H7 (cell line): Measurements from ENCODE around the gene MTNR1A. TPM values are rescaled to one million over a fixed set of nuclear protein-coding genes. Genes with fewer than 3 reads are reported as not detected.
A peak's percentile ranks its signal among the peaks of the same experiment; 100 is the strongest.
"Not testable (repeated sequence)": the region's sequence is repeated elsewhere in the genome, so short reads cannot be mapped to it uniquely, and the experiment has no call there.

Experiments used
- DNase-seq: peaks from one replicate; pipeline ENCODE4 v3.0.0; 2012
- H3K27me3 ChIP-seq: 2 replicates; pipeline ENCODE4 v1.6.0; 2011; ENCODE audit warnings: mild to moderate bottlenecking, low read length; ENCODE audit not compliant: control insufficient read depth, insufficient read depth
- H3K36me3 ChIP-seq: replicated peaks from 2 replicates; pipeline ENCODE4 v1.5.1; 2011; ENCODE audit warnings: low read length; ENCODE audit not compliant: control insufficient read depth, insufficient read depth
- H3K4me3 ChIP-seq: 2 replicates; pipeline ENCODE4 v1.5.1; 2011; ENCODE audit warnings: low read depth, mild to moderate bottlenecking, control low read depth, low read length, moderate library complexity; ENCODE audit not compliant: insufficient read depth
- total RNA-seq: library from RNA; depleted of rRNA; stranded (reverse); fragments of >200 nt; shearing (Covaris generic); gene quantifications from 2 replicates; pipeline ENCODE4 v1.2.3, GENCODE V29; 2014

Gene MTNR1A
- total RNA-seq, 1 experiment from 2014 or later: 0.76 TPM

DNA sequence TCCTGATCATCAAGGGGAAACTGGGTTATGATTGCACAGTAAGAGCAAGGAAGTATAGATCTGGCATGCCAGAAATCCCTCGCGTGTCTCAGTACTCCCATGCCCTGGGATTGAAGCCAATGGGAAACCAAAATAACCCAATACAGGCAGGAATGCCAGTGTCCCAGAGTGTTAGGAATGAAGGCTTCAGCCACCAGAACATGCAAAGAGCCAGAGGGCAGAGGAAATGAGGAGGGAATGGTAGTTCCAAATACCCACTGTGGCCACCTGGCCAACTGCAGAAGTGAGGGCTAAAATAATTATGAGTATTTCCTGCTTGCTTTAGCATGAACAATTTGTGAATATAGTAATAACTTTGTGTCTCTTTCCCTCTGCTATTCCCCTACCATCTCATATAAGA lies 12.2 kb downstream of the MTNR1A start:
- H3K36me3 ChIP-seq: no peaks in the 10 kb centered on the region
- DNase-seq: no peak
- H3K4me3 ChIP-seq: no peak overlapping the region
- no peaks in the 10 kb centered on the region for H3K27me3 ChIP-seq

DNA sequence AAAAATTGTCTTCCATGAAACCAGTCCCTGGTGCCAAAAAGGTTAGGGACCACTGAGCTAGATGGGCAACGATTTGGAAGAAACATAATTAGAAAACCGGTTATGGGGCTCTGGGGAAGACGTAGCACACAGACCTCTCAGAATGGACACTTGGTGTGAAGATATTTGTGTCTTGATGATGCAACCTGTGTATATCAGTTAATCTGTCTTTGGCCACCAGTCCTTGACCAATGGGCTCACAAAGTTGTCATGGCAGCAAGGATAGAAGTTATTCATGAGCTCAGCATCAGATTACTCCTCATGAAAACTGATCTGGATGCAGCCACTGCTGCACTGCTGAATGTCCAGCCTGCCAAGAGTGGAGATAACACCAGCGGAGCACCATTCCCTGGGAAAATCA lies 13.6 kb downstream of the MTNR1A start:
- H3K36me3 ChIP-seq: no peaks in the 10 kb centered on the region
- no peaks in the 10 kb centered on the region for H3K27me3 ChIP-seq
- DNase-seq: no peak
- H3K4me3 ChIP-seq: no peak overlapping the region

DNA sequence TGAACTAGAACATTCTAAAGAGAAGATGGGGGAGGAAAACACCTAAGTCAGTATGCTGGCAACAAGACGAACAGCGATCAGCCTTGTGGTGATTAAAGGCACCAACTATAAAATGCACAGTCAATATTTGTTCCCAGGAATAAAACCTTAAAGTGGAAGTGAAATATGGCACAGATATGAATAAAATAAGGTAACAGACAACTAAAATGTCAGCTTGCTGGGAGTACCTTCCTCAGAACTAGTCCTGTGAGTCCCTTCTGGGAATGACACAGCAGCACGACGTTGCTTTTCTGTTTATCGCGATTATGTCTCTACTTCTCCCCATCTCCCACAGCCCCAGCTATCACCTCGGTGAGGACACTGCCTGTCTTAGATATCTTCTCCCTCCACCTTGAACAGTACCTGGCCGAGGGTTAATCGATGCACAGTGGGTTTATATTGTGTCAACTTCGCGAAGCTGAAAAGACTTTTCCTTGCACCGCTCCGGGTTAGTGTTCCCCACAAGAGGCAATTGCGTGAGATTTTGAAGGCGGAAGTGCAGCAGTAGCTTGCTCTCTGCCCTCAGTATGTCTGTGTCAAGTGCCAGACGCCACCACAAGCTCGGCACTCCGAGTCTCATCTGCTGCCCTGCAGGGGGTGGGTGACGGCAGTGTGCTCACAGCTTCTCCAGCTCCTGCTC lies 17.4 kb downstream of the MTNR1A start:
- H3K27me3 ChIP-seq: no peaks in the 10 kb centered on the region
- DNase-seq: no peak
- no peak overlapping the region for H3K4me3 ChIP-seq
- no peaks in the 10 kb centered on the region for H3K36me3 ChIP-seq

DNA sequence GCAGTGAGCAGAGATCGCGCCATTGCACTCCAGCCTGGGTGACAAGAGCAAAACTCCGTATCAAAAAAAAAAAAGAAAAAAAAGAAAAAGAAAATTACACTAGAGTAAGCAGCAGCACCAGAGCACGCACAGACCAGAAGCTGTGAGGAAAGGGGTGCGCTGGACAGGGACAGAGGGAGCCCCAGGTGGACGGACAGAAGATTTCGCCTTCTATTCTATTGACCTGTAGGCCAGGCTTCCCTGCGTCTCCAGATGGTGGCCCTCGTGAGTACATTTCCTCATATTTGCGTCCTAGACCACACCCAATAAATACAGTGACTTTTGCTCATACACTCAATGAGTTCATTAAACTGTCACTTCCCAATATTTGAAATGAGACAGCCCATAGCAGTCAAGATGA lies 19.1 kb downstream of the MTNR1A start:
- DNase-seq: peak; percentile 71
- Histone ChIP-seq H3K27me3 (no peaks in the 10 kb centered on the region), H3K36me3 (no peaks in the 10 kb centered on the region), H3K4me3 (no peak overlapping the region)

DNA sequence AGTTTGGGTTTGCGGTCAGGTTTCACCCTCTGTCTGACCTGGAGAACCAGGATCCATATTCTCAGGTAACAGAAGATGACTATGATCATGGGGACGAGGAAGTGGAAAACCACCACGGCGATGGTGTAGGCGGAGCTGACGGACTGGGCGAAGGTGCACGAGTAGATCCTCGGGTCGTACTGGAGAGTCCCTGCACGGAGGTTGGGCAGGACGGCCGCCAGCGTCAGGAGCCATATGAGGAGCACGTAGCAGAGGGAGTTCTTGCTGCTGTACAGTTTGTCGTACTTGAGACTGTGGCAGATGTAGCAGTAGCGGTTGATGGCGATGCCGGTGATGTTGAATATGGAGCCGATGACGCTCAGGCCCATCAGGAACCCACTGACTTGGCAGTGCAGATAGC lies 21.3 kb downstream of the MTNR1A start:
- Histone ChIP-seq H3K4me3 (no peak overlapping the region), H3K27me3 (no peaks in the 10 kb centered on the region), H3K36me3 (no peaks in the 10 kb centered on the region)
- no peak for DNase-seq

DNA sequence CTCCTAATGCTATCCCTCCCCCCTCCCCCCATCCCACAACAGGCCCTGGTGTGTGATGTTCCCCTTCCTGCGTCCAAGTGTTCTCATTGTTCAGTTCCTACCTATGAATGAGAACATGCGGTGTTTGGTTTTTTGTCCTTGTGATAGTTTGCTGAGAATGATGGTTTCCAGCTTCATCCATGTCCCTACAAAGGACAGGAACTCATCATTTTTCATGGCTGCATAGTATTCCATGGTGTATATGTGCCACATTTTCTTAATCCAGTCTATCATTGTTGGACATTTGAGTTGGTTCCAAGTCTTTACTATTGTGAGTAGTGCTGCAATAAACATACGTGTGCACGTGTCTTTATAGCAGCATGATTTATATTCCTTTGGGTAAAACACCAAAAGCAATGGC lies 31.4 kb downstream of the MTNR1A start:
- H3K4me3 ChIP-seq, H3K27me3 ChIP-seq, DNase-seq, H3K36me3 ChIP-seq: not testable (repeated sequence)

DNA sequence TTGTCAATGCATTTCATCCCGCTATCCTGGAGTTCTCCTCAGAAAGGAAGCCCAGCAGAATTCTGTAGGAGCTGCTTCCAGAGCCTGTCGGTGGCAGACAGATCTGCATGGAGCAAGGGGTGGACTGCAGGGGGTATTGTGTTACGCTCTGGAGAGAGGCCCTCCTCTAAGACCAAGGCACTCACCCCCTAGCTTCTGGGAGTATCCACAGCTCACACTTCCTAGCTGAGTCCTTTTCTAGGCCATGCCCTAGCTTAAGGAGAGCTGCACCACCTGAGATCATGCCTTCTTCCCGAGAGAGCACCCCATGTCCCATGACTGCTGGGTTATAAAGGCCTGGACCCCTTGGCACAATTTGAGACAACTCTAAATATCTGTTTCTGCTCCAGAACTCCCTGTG lies 39.1 kb downstream of the MTNR1A start:
- no peak for DNase-seq
- Histone ChIP-seq H3K27me3 (no peaks in the 10 kb centered on the region), H3K4me3 (no peak overlapping the region), H3K36me3 (no peaks in the 10 kb centered on the region)

DNA sequence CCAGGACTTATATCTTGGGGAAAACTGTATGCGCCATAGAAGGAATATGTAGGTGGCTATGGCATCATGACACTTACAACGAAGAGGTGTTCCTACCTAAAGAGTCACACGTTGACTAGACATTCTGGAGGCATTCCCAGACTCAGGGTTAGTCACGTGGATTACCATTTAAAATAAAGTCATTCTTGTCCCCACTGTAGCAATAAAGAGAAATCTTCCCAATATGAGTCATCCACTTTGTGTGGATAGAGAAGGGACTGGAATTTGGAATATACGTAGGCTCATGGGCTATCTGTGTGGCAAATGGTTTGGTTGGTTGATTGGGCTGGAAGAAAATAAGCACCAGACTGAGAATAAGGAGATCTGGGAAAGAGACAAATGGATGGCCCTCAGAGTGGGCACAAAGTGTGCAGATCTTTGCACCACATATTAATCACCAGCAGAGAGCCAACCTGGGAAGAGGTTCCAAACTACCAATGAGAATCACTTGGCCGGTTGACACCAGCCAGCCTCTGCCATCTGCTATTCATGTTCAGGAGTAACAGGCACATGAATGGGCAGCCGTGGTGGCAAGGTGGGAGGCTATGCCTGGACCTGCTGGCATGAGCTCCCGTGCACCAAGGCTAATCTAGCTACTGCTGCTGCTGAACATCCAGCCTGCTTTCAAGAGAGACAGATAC lies 41.0 kb downstream of the MTNR1A start:
- Histone ChIP-seq H3K4me3 (no peak overlapping the region), H3K27me3 (no peaks in the 10 kb centered on the region), H3K36me3 (no peaks in the 10 kb centered on the region)
- no peak for DNase-seq

DNA sequence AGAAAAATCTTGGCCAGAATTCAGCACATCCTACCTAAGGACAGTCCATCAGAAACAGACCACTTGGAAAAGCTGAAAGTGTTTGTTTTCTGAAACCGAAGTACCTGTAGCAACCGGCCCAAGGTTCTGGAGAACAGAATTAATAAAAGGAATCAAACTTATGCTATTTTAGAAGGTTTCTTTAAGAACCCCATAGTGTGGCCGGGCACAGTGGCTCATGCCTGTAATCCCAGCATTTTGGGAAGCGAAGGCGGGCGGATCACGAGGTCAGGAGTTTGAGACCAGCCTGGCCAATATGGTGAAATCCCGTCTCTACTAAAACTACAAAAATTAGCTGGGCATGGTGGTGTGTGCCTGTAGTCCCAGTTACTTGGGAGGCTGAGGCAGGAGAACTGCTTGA lies 50.6 kb downstream of the MTNR1A start:
- not testable (repeated sequence) for H3K27me3 ChIP-seq, DNase-seq, H3K4me3 ChIP-seq, H3K36me3 ChIP-seq

DNA sequence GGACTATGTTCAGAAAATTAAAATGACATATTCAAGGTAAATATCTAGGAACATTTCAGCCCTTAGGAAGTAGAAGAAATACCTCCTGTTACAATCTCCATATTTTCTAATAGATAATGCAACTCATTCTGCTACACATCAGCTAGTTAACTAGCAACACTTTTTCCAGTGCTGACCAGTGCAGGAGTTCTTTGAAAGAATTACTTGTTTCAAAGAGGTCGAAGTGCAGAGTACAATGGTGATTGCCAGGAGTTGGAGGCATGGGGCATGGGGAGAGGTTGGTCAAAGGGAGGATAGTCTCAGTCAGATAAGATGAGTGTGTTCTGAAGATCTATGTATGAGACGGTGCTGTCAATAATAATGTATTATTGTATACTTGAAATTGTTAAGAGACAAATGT lies 53.1 kb downstream of the MTNR1A start:
- H3K27me3 ChIP-seq: no peaks in the 10 kb centered on the region
- no peak overlapping the region for H3K4me3 ChIP-seq
- no peaks in the 10 kb centered on the region for H3K36me3 ChIP-seq
- no peak for DNase-seq

DNA sequence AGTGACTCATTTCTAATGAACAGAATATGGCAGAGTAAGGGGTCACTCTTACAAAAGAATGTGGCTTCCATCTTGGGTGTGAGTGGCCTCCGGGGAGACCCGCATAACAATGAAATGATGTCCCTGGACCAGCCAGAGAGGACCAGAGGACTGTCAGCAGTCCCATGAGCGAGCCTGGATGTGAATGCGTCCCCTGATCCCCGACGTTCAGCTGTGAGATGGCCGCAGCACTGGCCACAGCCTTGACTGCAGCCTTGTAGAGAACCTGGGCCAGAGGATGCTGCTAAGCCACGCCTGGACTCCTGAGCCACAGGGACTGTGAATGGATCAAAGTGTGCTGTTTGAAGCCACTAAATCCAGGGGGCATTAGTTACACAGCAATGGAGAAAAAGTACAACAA lies 53.8 kb downstream of the MTNR1A start:
- no peak overlapping the region for H3K4me3 ChIP-seq
- H3K36me3 ChIP-seq: no peaks in the 10 kb centered on the region
- DNase-seq: no peak
- no peaks in the 10 kb centered on the region for H3K27me3 ChIP-seq

DNA sequence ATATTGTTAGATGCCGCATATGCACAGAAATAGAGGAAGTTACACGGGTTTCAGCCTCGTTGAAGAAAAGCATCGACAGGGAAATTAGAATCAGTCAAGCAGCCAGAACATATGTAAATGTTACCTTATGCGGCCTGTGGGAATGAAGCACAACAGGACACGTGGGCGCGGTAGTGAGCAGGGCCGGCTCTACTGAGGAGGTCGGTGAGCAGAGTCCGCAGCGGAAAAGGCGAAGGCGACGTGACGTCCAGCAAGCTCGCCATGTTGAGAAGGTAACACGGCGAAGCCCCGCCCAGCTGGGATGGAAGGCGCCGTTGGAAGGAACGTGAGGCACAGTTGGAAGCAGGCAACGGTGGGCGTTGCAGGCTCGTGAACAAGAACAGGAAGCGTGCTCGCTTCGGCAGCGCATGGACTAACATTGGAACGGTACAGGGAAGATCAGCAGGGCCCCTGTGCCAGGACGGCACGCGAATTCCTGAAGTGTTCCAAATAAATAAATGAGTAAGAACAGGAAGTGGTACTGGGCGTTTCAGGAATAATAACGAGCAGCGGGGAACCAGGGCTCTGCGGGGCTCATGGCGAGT lies 54.6 kb downstream of the MTNR1A start:
- Histone ChIP-seq H3K27me3 (no peaks in the 10 kb centered on the region), H3K4me3 (no peak overlapping the region), H3K36me3 (no peaks in the 10 kb centered on the region)
- no peak for DNase-seq

DNA sequence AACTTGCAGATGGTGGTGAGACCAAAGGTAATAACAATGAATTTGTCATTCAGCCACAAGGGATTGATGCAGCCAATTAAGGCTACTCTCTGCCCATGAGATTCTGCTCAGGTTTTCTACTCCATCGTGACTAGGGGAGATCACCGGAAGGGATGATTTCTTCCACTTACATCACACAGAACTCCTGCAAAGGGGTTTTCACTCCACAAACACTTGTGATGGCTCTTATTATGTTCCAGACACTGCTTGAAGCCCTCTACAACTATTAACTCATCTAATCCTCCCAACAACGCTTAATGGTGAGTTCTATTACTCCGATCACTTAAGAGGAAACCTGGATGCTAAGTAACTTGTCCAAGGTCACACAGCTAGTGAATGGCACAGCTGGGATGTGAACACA lies 55.9 kb downstream of the MTNR1A start:
- H3K36me3 ChIP-seq: no peaks in the 10 kb centered on the region
- no peak for DNase-seq
- H3K27me3 ChIP-seq: no peaks in the 10 kb centered on the region
- no peak overlapping the region for H3K4me3 ChIP-seq

DNA sequence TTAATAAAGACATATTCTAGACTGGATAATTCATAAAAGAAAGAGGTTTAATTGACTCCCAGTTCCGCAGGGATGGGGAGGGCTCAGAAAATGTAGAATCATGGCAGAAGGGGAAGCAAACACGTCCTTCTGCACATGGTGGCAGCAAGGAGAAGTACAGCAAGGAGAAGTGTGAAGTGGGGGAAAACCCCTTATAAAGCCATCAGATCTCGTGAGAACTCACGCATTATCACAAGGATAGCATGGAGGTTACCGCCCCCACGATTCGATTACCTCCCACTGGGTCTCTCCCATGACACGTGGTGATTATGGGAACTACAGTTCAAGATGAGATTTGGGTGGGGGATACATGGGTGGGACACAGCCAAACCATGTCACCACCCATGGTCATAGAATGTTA lies 58.3 kb downstream of the MTNR1A start:
- DNase-seq: no peak
- no peaks in the 10 kb centered on the region for H3K36me3 ChIP-seq
- H3K27me3 ChIP-seq: no peaks in the 10 kb centered on the region
- H3K4me3 ChIP-seq: no peak overlapping the region

DNA sequence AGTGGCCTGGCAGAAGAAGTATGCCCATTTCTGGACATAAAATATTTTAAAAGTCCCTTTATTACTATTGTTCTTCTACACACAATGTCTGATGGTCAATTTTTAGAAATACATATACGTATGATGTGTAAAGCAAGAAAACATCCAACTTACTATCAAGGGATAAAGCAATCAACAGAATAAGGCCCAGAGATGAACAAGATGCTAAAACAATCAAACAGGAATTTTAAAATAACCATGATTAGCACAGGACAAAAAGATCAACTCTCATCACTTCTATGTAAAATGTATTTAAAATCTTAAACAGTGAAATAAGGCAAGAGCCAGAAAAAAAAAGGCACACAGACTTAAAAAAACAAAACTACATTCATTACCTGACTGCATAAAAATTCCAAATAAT lies 60.9 kb downstream of the MTNR1A start:
- Histone ChIP-seq H3K4me3 (no peak overlapping the region), H3K27me3 (no peaks in the 10 kb centered on the region), H3K36me3 (no peaks in the 10 kb centered on the region)
- DNase-seq: no peak
